Measurements from ENCODE around the gene SOS1. TPM values are rescaled to one million over a fixed set of nuclear protein-coding genes. Genes with fewer than 3 reads are reported as not detected.

The SOS1 gene
- total and polyA plus RNA-seq, 2 of the 13 experiments (the other 11 are each of a cell fraction or from before 2014, with no cell fraction given): 20.8 to 60.4 TPM

GRCh38 chr2:38947241-38948239 lies 173.3 kb downstream of the SOS1 start (continued):
- TF ChIP-seq MAF1 (CRISPR knock-in tag; IDR thresholded peaks at IDR 0.05; ENCODE audit: borderline replicate concordance) (no peak), HIVEP1 (CRISPR knock-in tag; IDR thresholded peaks at IDR 0.05) (peak; percentile 64; the same call in 1 of the 2 replicates), HDAC6 (IDR thresholded peaks at IDR 0.05; ENCODE audit: low read depth, low read length) (no peak), EZH2 (conservative IDR thresholded peaks at IDR 0.05; ENCODE audit: low read depth, low read length) (no peak), SAP130 (CRISPR knock-in tag; IDR thresholded peaks at IDR 0.05; ENCODE audit: low read depth) (peak; percentile 59), FLYWCH1 (CRISPR knock-in tag; IDR thresholded peaks at IDR 0.05) (no peak), ZNF235 (CRISPR knock-in tag; IDR thresholded peaks at IDR 0.05; ENCODE audit: borderline replicate concordance) (no peak), GLI4 (CRISPR knock-in tag; IDR thresholded peaks at IDR 0.05; ENCODE audit: borderline replicate concordance) (no peak), BRCA1 (CRISPR knock-in tag; IDR thresholded peaks at IDR 0.05) (no peak), MBD4 (IDR thresholded peaks at IDR 0.05; ENCODE audit: borderline replicate concordance, low read length) (no peak), SOX6 (IDR thresholded peaks at IDR 0.05) (no peak), SOX6 (CRISPR knock-in tag; IDR thresholded peaks at IDR 0.05) (peak; percentile 39; the same call in 1 of the 2 replicates), POLR2AphosphoS5 (IDR thresholded peaks at IDR 0.05; ENCODE audit: low read depth, low read length) (no peak), ZNF713 (CRISPR knock-in tag; IDR thresholded peaks at IDR 0.05) (no peak), ATRX (CRISPR knock-in tag; IDR thresholded peaks at IDR 0.05; ENCODE audit: borderline replicate concordance) (no peak), ZBTB49 (CRISPR knock-in tag; IDR thresholded peaks at IDR 0.05; ENCODE audit: borderline replicate concordance) (no peak), ZNF20 (CRISPR knock-in tag; IDR thresholded peaks at IDR 0.05) (no peak), DR1 (CRISPR knock-in tag; IDR thresholded peaks at IDR 0.05) (no peak), ZNF580 (CRISPR knock-in tag; IDR thresholded peaks at IDR 0.05; ENCODE audit: borderline replicate concordance, low read depth) (peak; percentile 40; the same call in 1 of the 2 replicates), ZNF446 (CRISPR knock-in tag; IDR thresholded peaks at IDR 0.05) (no peak), ZMYM3 (CRISPR knock-in tag; IDR thresholded peaks at IDR 0.05) (peak; percentile 71; the same call in 1 of the 2 replicates)
- TF ChIP-seq, protein P1, sequence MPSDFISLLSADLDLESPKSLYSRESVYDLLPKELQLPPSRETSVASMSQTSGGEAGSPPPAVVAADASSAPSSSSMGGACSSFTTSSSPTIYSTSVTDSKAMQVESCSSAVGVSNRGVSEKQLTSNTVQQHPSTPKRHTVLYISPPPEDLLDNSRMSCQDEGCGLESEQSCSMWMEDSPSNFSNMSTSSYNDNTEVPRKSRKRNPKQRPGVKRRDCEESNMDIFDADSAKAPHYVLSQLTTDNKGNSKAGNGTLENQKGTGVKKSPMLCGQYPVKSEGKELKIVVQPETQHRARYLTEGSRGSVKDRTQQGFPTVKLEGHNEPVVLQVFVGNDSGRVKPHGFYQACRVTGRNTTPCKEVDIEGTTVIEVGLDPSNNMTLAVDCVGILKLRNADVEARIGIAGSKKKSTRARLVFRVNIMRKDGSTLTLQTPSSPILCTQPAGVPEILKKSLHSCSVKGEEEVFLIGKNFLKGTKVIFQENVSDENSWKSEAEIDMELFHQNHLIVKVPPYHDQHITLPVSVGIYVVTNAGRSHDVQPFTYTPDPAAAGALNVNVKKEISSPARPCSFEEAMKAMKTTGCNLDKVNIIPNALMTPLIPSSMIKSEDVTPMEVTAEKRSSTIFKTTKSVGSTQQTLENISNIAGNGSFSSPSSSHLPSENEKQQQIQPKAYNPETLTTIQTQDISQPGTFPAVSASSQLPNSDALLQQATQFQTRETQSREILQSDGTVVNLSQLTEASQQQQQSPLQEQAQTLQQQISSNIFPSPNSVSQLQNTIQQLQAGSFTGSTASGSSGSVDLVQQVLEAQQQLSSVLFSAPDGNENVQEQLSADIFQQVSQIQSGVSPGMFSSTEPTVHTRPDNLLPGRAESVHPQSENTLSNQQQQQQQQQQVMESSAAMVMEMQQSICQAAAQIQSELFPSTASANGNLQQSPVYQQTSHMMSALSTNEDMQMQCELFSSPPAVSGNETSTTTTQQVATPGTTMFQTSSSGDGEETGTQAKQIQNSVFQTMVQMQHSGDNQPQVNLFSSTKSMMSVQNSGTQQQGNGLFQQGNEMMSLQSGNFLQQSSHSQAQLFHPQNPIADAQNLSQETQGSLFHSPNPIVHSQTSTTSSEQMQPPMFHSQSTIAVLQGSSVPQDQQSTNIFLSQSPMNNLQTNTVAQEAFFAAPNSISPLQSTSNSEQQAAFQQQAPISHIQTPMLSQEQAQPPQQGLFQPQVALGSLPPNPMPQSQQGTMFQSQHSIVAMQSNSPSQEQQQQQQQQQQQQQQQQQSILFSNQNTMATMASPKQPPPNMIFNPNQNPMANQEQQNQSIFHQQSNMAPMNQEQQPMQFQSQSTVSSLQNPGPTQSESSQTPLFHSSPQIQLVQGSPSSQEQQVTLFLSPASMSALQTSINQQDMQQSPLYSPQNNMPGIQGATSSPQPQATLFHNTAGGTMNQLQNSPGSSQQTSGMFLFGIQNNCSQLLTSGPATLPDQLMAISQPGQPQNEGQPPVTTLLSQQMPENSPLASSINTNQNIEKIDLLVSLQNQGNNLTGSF (CRISPR knock-in tag; IDR thresholded peaks at IDR 0.05): no peak

Data from HepG2 (cell line).